Stimulated activated CD8-positive, alpha-beta memory T cell treated with anti-CD3 and anti-CD28 coated beads, Interleukin-15, amount 100 ng/mL, for 4 hours (primary cell): ENCODE measurements around the gene CELF2.

Experiments used
- DNase-seq, 2 donors: peaks; one replicate each; pipeline ENCODE4 v3.0.0-alpha.2; 2020; ENCODE audit warnings: low read depth in 2 of 2

CELF2 gene

DNA sequence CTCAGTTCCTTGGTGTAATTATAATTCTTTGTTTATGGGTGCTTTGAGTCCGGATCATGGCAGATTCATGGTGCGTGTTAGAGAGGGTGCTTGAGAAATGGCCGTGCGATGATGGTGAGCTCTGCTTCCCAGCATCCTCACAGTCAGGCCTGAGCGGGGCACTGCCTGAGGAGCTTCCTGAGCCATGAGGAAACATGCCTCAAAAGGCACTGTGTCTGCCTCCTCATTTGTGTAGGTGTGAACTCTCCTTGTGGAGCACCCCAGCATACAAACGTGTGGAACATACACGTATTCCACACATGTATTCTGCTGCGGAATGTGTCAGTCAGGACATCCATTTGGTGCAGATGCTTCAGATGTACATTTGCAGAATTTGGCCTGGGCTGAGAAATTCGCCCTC is 205.4 kb downstream of the CELF2 start:
- no peak for DNase-seq

- DNase-seq = no peak
Observed at GRCh38 chr10:11223507-11224140, 206.0 kb downstream of the CELF2 start.

GRCh38 chr10:11224321-11224720 is 206.6 kb downstream of the CELF2 start:
- DNase-seq = no peak

GRCh38 chr10:11224792-11225416 is 207.2 kb downstream of the CELF2 start:
- no peak for DNase-seq

- DNase-seq = peak in 1 of 2 donors; percentile 32
Observed at GRCh38 chr10:11225935-11226334, 208.3 kb downstream of the CELF2 start.

- no peak for DNase-seq
Observed at GRCh38 chr10:11227103-11227502, 209.4 kb downstream of the CELF2 start.

DNA sequence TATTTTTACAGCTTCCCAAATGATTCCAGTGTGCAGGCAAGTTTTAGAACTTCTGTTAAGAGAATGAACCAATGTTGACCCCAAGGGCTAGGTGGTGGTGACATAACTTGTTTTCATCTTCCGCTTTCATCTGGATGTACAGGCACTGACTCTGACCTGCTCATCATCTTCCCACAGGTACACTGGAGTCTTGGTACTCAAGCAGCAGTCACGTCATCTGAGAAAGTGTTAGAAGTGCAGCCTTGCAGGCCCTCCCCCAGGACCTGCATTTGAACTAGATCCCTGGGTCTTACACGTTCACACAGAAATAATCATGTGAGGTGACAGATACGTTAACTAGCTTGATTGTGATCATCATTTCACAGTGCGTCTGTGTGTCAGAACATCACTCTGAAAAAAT is 212.2 kb downstream of the CELF2 start:
- DNase-seq = no peak

- DNase-seq = no peak
Observed at GRCh38 chr10:11230498-11231167, 213.0 kb downstream of the CELF2 start.

DNA sequence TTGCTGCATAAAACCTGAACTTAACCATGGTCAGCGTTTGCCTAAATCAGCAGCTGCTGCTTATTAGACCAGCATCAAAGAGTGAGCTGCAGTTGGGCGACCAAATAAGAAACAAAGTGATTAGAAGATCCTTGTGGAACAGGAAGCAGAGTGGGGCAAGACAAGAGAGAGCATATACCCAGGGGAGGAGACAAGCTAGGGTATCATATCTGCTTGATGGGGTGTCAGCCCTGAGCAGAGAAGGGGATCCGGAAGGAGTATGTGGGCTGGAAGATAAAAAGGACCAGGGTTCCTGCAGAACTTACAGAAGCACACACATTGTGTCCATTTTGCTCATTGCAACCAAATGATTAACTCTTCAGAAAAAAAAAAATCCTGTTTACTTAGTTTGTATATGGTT is 213.6 kb downstream of the CELF2 start:
- no peak for DNase-seq

GRCh38 chr10:11232222-11232961 is 214.7 kb downstream of the CELF2 start:
- no peak for DNase-seq

GRCh38 chr10:11234857-11235531 is 217.3 kb downstream of the CELF2 start:
- no peak for DNase-seq

- no peak for DNase-seq
Observed at GRCh38 chr10:11235771-11236170, 218.1 kb downstream of the CELF2 start.

DNA sequence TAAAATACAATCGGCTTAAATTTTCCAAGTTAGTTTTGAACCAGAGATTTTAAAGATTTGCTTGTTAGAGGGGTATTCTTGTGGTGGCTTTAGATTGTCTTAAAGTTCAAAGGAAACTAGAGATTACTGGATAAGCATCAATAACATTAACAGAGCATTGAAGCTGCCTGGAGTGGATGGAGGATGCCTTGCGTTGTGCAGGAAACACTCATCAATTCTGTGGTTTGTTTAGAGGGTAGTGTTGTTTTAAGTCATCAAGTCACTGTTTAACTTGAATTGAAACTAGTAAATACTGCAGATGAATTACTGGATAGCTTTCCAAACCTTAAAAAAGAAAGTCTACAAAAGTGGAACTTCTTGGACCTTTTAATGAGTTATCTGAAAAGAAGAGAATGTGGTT is 218.6 kb downstream of the CELF2 start:
- no peak for DNase-seq

DNA sequence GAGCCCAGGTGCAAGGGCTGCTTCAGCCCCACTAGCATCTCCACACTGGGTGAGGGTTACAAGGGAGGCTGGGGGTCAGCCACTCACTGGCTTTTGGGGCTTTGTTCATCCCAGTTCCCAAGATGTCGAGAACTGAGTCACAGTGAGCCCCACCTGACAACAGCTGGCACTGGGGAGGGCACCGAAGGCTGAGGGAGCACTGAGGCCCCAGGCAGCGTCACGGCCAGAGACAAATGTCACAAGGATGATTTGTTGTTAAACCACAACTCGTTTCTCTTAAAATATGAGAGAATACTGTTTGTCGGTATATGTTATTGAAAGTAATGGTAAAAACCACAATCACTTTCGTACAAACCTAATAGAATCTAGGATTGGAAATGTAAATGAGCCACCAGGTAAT is 219.9 kb downstream of the CELF2 start:
- DNase-seq = no peak

- no peak for DNase-seq
Observed at GRCh38 chr10:11238893-11239292, 221.2 kb downstream of the CELF2 start.

DNA sequence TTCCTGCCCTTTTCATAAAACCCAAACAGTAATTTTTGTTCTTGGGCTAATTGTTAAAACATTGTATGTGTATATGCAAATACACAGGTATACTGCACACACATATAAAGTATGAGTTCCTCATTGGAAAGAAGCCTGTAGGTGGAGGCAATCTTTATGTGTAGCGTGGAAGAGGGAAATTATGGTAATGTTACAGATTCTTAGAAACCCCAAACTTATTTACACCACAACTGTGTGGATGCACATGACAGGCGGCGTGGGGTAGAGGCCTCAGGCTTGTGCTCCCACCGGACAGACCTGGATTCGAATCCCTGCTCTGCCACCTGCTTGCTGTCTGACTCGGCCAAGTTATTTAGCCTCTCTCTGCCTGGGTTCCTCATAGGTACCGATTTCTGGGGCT is 223.0 kb downstream of the CELF2 start:
- no peak for DNase-seq

- no peak for DNase-seq
Observed at GRCh38 chr10:11242443-11243387, 225.0 kb downstream of the CELF2 start.

DNA sequence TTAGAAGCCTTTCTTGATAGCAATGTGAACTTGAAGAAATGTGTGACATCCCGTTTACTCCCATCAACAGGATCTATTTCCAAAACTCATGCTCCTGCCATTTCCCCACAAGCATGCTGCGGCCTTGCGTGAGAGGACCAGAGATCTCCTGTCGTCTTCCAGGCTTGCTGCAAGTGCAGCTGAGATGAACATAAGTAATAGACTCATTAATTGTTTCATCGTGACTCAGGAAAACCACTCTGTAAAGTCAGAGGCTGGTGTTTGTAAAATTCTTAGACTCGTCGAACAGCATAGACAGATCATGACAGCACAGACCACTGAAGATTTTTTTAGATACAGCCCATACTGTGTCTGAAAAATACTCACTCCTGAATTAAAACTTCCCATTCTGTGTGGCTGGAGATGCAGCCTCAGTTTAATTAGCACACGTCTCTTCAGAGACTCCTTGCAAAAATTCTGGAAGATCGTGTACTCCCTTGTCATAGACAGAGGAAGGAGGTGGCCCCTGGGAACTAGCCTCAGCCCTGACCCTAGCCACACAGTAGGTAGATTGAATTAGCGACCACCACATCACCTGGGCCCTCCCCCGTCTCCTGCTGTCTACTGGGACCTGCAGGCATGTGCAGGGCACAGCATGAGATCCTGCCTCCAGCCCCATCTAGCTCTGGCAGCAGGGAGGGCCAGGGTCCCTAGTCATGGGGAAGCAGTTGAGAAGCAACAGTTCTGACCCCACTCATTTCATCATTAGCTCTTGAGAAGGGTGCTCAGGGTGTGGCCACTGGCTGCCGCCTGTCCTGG is 226.0 kb downstream of the CELF2 start:
- DNase-seq = no peak

GRCh38 chr10:11245095-11245479 is 227.4 kb downstream of the CELF2 start:
- DNase-seq = no peak

DNA sequence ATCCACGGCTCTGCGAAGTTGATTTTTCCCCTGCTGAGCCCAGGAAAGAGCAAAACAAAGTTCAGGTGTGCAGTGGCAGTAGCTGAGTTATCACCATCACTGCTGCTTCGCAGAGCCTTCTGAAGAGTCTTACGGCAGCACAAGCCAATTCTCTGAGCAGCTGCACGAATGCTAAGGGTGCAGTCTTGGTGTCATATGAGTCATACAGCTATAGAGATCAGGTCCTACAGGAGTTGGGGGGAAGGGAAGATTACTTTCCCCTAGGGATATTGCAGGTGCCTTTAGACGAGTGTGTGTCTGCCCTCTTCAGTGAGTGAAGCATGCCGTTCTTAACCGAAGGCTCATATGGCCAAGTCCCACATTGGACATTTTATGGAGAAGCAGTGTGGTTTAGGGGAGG is 227.8 kb downstream of the CELF2 start:
- no peak for DNase-seq
